ENCODE measurements around the gene AMPD3. TPM values are rescaled to one million over a fixed set of nuclear protein-coding genes. Genes with fewer than 3 reads are reported as not detected.

The AMPD3 gene
- total RNA-seq, 2 experiments from 2014 or later: 31.1 to 34.2 TPM

DNA sequence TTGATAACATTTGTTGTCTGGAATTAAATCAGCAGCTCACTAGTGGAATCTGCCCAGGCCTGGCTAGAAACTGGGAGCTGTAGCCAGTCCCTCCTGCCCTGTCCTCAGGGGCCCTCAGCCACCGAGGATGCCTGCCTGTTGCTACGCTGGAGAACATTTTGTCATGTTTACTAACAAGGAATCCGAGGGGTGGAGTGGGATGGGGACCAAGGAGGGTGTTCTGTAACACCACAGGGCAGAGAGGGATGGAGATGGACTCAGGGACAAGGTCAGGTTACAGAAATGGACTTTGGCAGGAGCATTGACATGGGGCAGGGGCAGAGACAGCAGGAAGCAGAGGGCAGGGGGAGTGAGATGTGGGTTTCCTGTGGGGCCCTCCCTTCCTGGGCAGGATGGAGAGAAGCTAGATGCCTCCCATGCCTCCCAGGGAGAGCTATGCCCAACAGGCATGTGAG lies 45.8 kb upstream of the AMPD3 start:
- POLR2A ChIA-PET: interaction anchor here (0.7 kb wide), 1 partner anchor 334 kb away, joined by 3 read pairs; no protein-coding TSS in a partner anchor
- CTCF ChIA-PET: interaction anchor here (0.9 to 1.6 kb wide), 3 partner anchors 9 to 326 kb away, joined by 3 to 4 read pairs (median 4); no protein-coding TSS in a partner anchor

GRCh38 chr11:10410106-10410843 lies 44.8 kb upstream of the AMPD3 start:
- intact Hi-C loops (cut with micrococcal nuclease): loop anchor here (10.0 kb wide), 1 partner anchor 115 kb away; no protein-coding TSS in a partner anchor
- H3K9me3 Mint-ChIP-seq: no peaks in the 10 kb centered on the region

More for the DNA sequence above, 45.8 kb upstream of the AMPD3 start:
- ATAC-seq (no peak), DNase-seq (no peak)
- Mint-ChIP-seq H3K4me3 (no peak overlapping the region), H3K27ac (no peak overlapping the region), H3K9me3 (no peaks in the 10 kb centered on the region), H3K27me3 (no peaks in the 10 kb centered on the region), H3K4me1 (ENCODE audit: low read depth) (peaks cover 18% of the 10 kb centered on the region), H3K36me3 (ENCODE audit: low read depth) (no peaks in the 10 kb centered on the region)
- TF ChIP-seq, protein P1, sequence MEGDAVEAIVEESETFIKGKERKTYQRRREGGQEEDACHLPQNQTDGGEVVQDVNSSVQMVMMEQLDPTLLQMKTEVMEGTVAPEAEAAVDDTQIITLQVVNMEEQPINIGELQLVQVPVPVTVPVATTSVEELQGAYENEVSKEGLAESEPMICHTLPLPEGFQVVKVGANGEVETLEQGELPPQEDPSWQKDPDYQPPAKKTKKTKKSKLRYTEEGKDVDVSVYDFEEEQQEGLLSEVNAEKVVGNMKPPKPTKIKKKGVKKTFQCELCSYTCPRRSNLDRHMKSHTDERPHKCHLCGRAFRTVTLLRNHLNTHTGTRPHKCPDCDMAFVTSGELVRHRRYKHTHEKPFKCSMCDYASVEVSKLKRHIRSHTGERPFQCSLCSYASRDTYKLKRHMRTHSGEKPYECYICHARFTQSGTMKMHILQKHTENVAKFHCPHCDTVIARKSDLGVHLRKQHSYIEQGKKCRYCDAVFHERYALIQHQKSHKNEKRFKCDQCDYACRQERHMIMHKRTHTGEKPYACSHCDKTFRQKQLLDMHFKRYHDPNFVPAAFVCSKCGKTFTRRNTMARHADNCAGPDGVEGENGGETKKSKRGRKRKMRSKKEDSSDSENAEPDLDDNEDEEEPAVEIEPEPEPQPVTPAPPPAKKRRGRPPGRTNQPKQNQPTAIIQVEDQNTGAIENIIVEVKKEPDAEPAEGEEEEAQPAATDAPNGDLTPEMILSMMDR (IDR thresholded peaks at IDR 0.05): no peak
- intact Hi-C loops (cut with micrococcal nuclease): no loop called here

GRCh38 chr11:10410844-10411200 lies 44.2 kb upstream of the AMPD3 start:
- intact Hi-C loops (cut with micrococcal nuclease): loop anchor here (10.0 kb wide), 1 partner anchor 114 kb away; no protein-coding TSS in a partner anchor
- Mint-ChIP-seq H3K27ac (no peak overlapping the region), H3K4me1 (ENCODE audit: low read depth) (peaks cover 30% of the 10 kb centered on the region), H3K9me3 (no peaks in the 10 kb centered on the region), H3K4me3 (no peak overlapping the region), H3K36me3 (ENCODE audit: low read depth) (no peaks in the 10 kb centered on the region), H3K27me3 (no peaks in the 10 kb centered on the region)
- ChIA-PET POLR2A (interaction anchor here (0.6 kb wide), 1 partner anchor 8 kb away, joined by 3 read pairs; no protein-coding TSS in a partner anchor), CTCF (interaction anchor here (0.8 to 5.0 kb wide), 5 partner anchors 20 to 242 kb away, joined by 3 to 65 read pairs (median 3); partner anchors contain the start of gene RNF141)
- DNase-seq (no peak), ATAC-seq (no peak)
- TF ChIP-seq, protein P1 (IDR thresholded peaks at IDR 0.05): no peak

More at GRCh38 chr11:10410106-10410843, 44.8 kb upstream of the AMPD3 start:
- H3K4me1 Mint-ChIP-seq (ENCODE audit: low read depth): peaks cover 29% of the 10 kb centered on the region
- DNase-seq (no peak), ATAC-seq (no peak)
- H3K27me3 Mint-ChIP-seq: no peaks in the 10 kb centered on the region
- H3K36me3 Mint-ChIP-seq (ENCODE audit: low read depth): no peaks in the 10 kb centered on the region
- POLR2A ChIA-PET: no interaction called here
- no peak overlapping the region for H3K27ac Mint-ChIP-seq
- no peak overlapping the region for H3K4me3 Mint-ChIP-seq
- CTCF ChIA-PET: interaction anchor here (0.8 to 5.0 kb wide), 4 partner anchors 20 to 242 kb away, joined by 3 to 65 read pairs (median 3); partner anchors contain the start of gene RNF141
- TF ChIP-seq, protein P1 (IDR thresholded peaks at IDR 0.05): no peak

- TF ChIP-seq, protein P1 (IDR thresholded peaks at IDR 0.05): no peak
- Mint-ChIP-seq H3K27me3 (no peaks in the 10 kb centered on the region), H3K36me3 (ENCODE audit: low read depth) (no peaks in the 10 kb centered on the region), H3K4me1 (ENCODE audit: low read depth) (peaks cover 28% of the 10 kb centered on the region), H3K27ac (no peak overlapping the region), H3K9me3 (no peaks in the 10 kb centered on the region), H3K4me3 (no peak overlapping the region)
- POLR2A ChIA-PET: no interaction called here
- no peak for ATAC-seq
- CTCF ChIA-PET: interaction anchor here (1.0 to 5.0 kb wide), 5 partner anchors 9 to 325 kb away, joined by 3 to 65 read pairs (median 31); partner anchors contain the start of gene RNF141
- intact Hi-C loops (cut with micrococcal nuclease): loop anchor here (10.0 kb wide), 1 partner anchor 113 kb away; no protein-coding TSS in a partner anchor
- DNase-seq: no peak
These were observed 42.8 kb upstream of the AMPD3 start for GRCh38 chr11:10412266-10412665.
